Measurements from ENCODE around the gene MYL5. TPM values are rescaled to one million over a fixed set of nuclear protein-coding genes. Genes with fewer than 3 reads are reported as not detected.

Gene MYL5
- total RNA-seq, 2 experiments from 2014 or later, result 11.6 to 19.3 TPM

GRCh38 chr4:655464-656151, 18.7 kb upstream of the MYL5 start:
- H3K27ac Mint-ChIP-seq, result no peak overlapping the region
- DNase-seq, result no peak
- H3K9me3 Mint-ChIP-seq (ENCODE audit: insufficient read depth), result no peaks in the 10 kb centered on the region
- ATAC-seq, result no peak
- CTCF ChIA-PET, result no interaction called here
- no peak overlapping the region for H3K4me3 Mint-ChIP-seq
- peaks cover 7% of the 10 kb centered on the region for H3K36me3 Mint-ChIP-seq (ENCODE audit: low read depth)
- POLR2A ChIA-PET, result interaction anchor here (0.6 kb wide), 1 partner anchor 533 kb away, joined by 3 read pairs; no protein-coding TSS in a partner anchor
- no peaks in the 10 kb centered on the region for H3K27me3 Mint-ChIP-seq (ENCODE audit: low read depth)
- no peaks in the 10 kb centered on the region for H3K4me1 Mint-ChIP-seq (ENCODE audit: low read depth)

DNA sequence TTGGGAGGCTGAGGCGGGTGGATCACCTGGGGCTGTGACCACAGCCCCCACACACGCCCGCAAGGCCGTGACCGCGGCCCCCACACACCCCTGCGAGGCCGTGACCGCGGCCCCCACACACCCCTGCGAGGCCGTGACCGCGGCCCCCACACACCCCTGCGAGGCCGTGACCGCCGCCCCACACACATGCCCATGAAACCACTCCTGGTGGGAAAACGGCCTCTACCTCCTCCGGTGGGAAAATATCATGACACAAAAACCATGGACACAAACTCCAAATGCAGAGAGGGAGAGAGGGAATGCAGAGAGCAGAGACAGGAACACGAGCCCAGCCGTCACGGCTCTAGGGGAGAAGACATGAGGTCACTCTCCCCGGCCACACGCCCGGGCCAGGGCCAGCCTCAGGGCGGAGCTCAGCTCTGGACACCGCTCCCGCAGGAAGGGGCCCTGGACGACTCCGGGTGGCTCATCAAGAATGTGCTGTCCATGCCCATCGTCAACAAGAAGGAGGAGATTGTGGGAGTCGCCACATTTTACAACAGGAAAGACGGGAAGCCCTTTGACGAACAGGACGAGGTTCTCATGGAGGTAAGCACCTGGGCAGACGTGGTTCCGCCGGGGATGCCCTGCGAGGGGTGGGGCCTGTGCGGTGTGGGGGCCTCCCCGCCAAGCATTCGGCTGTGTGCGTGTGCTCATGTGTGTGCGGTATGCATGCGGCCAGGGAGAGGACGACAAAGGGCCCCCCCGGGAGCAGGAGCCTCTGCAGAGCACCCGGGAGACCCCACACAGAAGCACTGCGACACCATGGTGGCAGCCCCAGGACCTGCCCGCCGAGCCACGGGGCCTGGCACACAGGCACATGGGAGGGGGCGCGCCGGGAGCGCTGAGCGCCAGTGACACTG, 17.7 kb upstream of the MYL5 start:
- no peaks in the 10 kb centered on the region for H3K9me3 Mint-ChIP-seq (ENCODE audit: insufficient read depth)
- POLR2A ChIA-PET, result interaction anchor here (0.6 kb wide), 1 partner anchor 534 kb away, joined by 3 read pairs; no protein-coding TSS in a partner anchor
- no peaks in the 10 kb centered on the region for H3K27me3 Mint-ChIP-seq (ENCODE audit: low read depth)
- H3K4me3 Mint-ChIP-seq, result no peak overlapping the region
- H3K4me1 Mint-ChIP-seq (ENCODE audit: low read depth), result no peaks in the 10 kb centered on the region
- H3K36me3 Mint-ChIP-seq (ENCODE audit: low read depth), result peaks cover 11% of the 10 kb centered on the region
- DNase-seq (no peak), ATAC-seq (no peak)
- CTCF ChIA-PET, result no interaction called here
- no peak overlapping the region for H3K27ac Mint-ChIP-seq

DNA sequence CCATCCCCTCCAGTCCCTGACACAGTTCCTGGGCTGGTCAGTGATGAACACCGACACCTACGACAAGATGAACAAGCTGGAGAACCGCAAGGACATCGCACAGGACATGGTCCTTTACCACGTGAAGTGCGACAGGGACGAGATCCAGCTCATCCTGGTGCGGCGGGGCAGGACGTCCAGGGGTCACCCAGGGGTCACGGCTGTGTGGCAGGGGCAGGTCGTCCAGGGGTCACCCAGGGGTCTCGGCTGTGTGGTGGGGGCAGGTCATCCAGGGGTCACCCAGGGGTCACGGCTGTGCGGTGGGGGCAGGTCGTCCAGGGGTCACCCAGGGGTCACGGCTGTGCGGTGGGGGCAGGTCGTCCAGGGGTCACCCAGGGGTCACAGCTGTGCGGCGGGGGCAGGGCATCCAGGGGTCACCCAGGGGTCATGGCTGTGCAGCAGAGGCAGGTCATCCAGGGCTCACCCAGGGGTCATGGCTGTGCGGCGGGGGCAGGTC, 17.0 kb upstream of the MYL5 start:
- peaks cover 2% of the 10 kb centered on the region for H3K4me1 Mint-ChIP-seq (ENCODE audit: low read depth)
- no peak overlapping the region for H3K4me3 Mint-ChIP-seq
- no peaks in the 10 kb centered on the region for H3K27me3 Mint-ChIP-seq (ENCODE audit: low read depth)
- no peaks in the 10 kb centered on the region for H3K9me3 Mint-ChIP-seq (ENCODE audit: insufficient read depth)
- ATAC-seq (no peak), DNase-seq (no peak)
- no peak overlapping the region for H3K27ac Mint-ChIP-seq
- H3K36me3 Mint-ChIP-seq (ENCODE audit: low read depth), result peaks cover 13% of the 10 kb centered on the region
- ChIA-PET CTCF (no interaction called here), POLR2A (interaction anchor here (0.6 kb wide), 1 partner anchor 58 kb away, joined by 3 read pairs; no protein-coding TSS in a partner anchor)

DNA sequence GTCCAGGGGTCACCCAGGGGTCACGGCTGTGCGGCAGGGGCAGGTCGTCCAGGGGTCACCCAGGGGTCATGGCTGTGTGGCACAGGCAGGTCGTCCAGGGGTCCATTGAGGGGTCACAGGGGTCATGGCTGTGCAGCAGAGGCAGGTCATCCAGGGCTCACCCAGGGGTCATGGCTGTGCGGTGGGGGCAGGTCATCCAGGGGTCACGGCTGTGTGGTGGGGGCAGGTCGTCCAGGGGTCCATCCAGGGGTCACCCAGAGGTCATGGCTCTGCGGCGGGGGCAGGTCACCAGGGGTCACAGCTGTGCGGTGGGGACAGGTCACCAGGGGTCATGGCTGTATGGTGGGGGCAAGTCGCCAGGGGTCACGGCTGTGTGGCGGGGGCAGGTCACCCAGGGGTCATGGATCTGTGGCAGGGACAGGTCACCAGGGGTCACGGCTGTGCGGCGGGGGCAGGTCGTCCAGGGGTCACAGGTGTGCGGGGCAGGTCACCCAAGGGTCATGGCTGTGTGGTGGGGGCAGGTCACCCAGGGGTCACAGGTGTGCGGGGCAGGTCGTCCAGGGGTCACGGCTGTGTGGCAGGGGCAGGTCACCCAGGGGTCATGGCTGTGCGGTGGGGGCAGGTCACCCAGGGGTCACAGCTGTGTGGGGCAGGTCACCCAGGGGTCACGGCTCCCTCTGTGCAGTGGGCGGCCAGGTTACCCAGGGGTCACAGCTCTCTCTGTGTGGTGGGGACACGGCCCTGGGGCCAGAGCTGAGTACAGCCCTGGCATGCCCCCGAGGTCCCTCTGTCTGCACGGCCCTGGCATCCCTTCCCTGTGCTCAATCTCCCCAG, 16.3 kb upstream of the MYL5 start:
- no peaks in the 10 kb centered on the region for H3K9me3 Mint-ChIP-seq (ENCODE audit: insufficient read depth)
- ChIA-PET POLR2A (interaction anchor here (0.6 to 0.9 kb wide), 2 partner anchors 22 to 59 kb away, joined by 3 read pairs; no protein-coding TSS in a partner anchor), CTCF (no interaction called here)
- H3K36me3 Mint-ChIP-seq (ENCODE audit: low read depth), result peaks cover 13% of the 10 kb centered on the region
- peaks cover 5% of the 10 kb centered on the region for H3K4me1 Mint-ChIP-seq (ENCODE audit: low read depth)
- ATAC-seq, result no peak
- no peak overlapping the region for H3K4me3 Mint-ChIP-seq
- no peaks in the 10 kb centered on the region for H3K27me3 Mint-ChIP-seq (ENCODE audit: low read depth)
- no peak overlapping the region for H3K27ac Mint-ChIP-seq
- DNase-seq, result no peak

DNA sequence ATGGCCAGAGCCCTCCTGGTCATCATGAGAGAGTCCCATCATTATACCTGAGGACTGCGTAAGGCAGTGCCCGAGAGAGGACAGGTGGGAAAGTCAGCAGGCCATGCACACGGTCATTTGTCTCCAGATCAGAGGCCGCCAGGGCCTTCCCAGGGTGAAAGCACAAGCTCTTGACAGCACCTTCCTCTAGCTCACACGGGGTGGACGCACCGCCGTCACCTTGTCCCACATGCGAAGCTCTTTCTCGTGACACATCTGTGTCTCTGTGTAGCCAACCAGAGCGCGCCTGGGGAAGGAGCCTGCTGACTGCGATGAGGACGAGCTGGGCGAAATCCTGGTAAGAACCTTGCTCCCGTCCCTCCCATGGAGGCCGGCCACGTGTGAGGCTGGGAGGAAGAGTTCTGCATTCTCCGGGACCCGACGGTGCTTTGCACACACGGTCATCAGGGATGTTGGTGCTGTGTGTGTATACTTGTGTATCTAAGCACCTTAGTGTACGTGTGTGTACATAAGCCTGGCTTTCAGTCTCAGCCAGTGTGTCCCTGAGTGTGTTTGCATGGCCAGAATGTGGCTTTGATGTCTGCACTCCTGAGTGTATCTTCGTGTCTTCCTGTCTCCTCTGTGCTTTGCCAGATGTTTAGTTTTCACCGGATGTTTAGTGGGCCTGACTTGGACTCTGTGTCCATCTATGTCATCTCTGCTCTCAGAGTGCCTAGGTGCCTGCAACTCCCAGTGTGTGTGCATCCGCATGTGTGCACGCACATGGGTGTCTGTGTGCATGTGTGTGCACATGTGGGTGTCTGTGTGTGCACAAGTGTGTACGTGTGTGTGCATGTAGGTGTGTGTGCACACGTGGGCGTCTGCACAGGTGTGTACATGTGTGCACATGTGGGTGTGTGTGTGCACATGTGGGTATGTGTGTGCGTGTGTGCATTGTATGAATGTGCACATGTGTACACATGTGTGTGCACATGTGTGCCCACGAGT, 15.4 kb upstream of the MYL5 start:
- Mint-ChIP-seq H3K9me3 (ENCODE audit: insufficient read depth) (no peaks in the 10 kb centered on the region), H3K36me3 (ENCODE audit: low read depth) (peaks cover 13% of the 10 kb centered on the region), H3K4me1 (ENCODE audit: low read depth) (peaks cover 6% of the 10 kb centered on the region), H3K4me3 (no peak overlapping the region), H3K27ac (no peak overlapping the region), H3K27me3 (ENCODE audit: low read depth) (no peaks in the 10 kb centered on the region)
- DNase-seq (no peak), ATAC-seq (no peak)
- CTCF ChIA-PET, result no interaction called here
- POLR2A ChIA-PET, result interaction anchor here (0.9 kb wide), 1 partner anchor 21 kb away, joined by 3 read pairs; no protein-coding TSS in a partner anchor

DNA sequence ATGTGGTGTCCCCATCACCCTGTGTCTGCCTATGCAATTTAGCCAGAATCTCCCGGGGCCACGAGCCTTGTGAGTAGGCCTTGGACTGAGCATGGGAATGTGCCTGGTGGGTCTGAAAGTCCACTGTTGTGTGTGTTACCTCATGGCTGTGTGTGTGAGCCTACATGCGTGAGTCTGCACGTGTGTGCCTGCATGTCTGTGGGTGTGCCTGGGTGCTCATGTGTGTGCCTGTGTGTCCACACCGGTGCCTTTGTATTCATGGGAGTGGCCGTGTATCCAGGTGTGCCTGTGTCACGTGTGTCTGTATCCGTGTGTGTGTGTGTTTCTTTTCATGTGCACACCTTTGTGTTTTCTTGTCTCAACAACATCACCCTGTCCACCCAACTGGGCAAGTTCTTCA, 14.5 kb upstream of the MYL5 start:
- DNase-seq (no peak), ATAC-seq (no peak)
- H3K4me3 Mint-ChIP-seq, result no peak overlapping the region
- H3K27me3 Mint-ChIP-seq (ENCODE audit: low read depth), result no peaks in the 10 kb centered on the region
- H3K4me1 Mint-ChIP-seq (ENCODE audit: low read depth), result peaks cover 14% of the 10 kb centered on the region
- H3K9me3 Mint-ChIP-seq (ENCODE audit: insufficient read depth), result no peaks in the 10 kb centered on the region
- ChIA-PET CTCF (no interaction called here), POLR2A (no interaction called here)
- peaks cover 13% of the 10 kb centered on the region for H3K36me3 Mint-ChIP-seq (ENCODE audit: low read depth)
- H3K27ac Mint-ChIP-seq, result no peak overlapping the region

DNA sequence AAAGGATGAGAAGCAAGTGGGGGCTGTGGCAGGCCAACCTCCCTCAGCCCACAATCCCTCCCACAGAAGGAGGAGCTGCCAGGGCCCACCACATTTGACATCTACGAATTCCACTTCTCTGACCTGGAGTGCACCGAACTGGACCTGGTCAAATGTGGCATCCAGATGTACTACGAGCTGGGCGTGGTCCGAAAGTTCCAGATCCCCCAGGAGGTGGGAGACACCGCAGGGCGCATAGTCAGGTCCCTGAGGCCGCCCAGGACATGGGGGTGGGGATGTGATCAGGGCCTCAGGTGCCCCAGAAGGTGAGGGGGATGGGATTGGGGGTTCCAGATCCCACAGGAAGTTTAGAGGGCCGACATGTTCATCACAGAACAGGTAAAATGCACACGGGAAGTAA, 13.9 kb upstream of the MYL5 start:
- no peaks in the 10 kb centered on the region for H3K9me3 Mint-ChIP-seq (ENCODE audit: insufficient read depth)
- H3K4me1 Mint-ChIP-seq (ENCODE audit: low read depth), result peaks cover 18% of the 10 kb centered on the region
- no peak overlapping the region for H3K27ac Mint-ChIP-seq
- ChIA-PET POLR2A (no interaction called here), CTCF (no interaction called here)
- H3K4me3 Mint-ChIP-seq, result no peak overlapping the region
- H3K36me3 Mint-ChIP-seq (ENCODE audit: low read depth), result peaks cover 13% of the 10 kb centered on the region
- no peak for ATAC-seq
- no peak for DNase-seq
- no peaks in the 10 kb centered on the region for H3K27me3 Mint-ChIP-seq (ENCODE audit: low read depth)

- Mint-ChIP-seq H3K27me3 (ENCODE audit: low read depth) (no peaks in the 10 kb centered on the region), H3K36me3 (ENCODE audit: low read depth) (peaks cover 13% of the 10 kb centered on the region), H3K4me1 (ENCODE audit: low read depth) (peaks cover 22% of the 10 kb centered on the region), H3K9me3 (ENCODE audit: insufficient read depth) (no peaks in the 10 kb centered on the region), H3K27ac (no peak overlapping the region), H3K4me3 (no peak overlapping the region)
- DNase-seq (no peak), ATAC-seq (no peak)
- CTCF ChIA-PET, result no interaction called here
- POLR2A ChIA-PET, result no interaction called here
These were observed 13.1 kb upstream of the MYL5 start for GRCh38 chr4:661231-661630.

DNA sequence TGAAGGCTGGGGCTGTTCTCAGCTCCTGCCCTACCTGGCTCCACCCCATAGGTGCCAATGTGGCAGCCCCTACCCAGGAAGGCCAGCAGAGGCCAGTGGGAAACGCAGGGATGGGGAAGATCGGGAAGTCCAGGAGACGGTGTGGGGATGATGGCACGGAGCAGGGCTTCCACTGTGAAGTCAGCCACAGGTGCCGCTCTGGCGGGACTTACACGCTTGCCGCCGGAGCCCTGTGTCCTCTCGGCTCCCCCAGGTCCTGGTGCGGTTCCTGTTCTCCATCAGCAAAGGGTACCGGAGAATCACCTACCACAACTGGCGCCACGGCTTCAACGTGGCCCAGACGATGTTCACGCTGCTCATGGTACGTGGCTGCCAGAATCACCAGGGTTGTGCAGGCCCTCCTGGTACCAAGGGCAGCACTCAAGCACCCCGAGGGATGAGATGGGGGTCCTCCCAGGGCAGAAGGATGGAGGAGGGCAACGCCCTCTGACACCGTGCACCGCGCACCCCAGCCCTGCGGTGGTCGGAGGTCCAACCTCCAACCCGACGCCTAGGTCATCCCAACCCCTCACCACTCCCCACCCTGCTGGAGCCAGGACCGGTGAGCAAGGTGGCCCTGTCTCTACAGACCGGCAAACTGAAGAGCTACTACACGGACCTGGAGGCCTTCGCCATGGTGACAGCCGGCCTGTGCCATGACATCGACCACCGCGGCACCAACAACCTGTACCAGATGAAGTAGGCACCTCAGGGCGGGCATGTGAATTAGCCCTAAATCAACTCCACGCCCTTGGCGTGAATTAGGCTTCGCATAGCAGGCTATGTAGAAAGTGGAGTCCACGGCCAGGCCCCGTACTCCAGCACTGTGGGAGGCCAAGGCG, 12.2 kb upstream of the MYL5 start:
- POLR2A ChIA-PET, result interaction anchor here (0.7 kb wide), 1 partner anchor 12 kb away, joined by 3 read pairs; the partner anchor contains the start of genes ATP5ME and MYL5

GRCh38 chr4:663046-663437, 11.3 kb upstream of the MYL5 start:
- CTCF ChIA-PET, result no interaction called here
- no peak for DNase-seq

More for the DNA sequence above, 12.2 kb upstream of the MYL5 start:
- Mint-ChIP-seq H3K27me3 (ENCODE audit: low read depth) (no peaks in the 10 kb centered on the region), H3K36me3 (ENCODE audit: low read depth) (peaks cover 13% of the 10 kb centered on the region), H3K27ac (no peak overlapping the region), H3K4me1 (ENCODE audit: low read depth) (peaks cover 22% of the 10 kb centered on the region), H3K9me3 (ENCODE audit: insufficient read depth) (no peaks in the 10 kb centered on the region), H3K4me3 (peak overlapping the region; percentile 77)
- ATAC-seq (no peak), DNase-seq (no peak)
- CTCF ChIA-PET, result no interaction called here

More at GRCh38 chr4:663046-663437, 11.3 kb upstream of the MYL5 start:
- Mint-ChIP-seq H3K27ac (peak overlapping the region; percentile 85), H3K4me3 (peak overlapping the region; percentile 77), H3K36me3 (ENCODE audit: low read depth) (peaks cover 13% of the 10 kb centered on the region), H3K9me3 (ENCODE audit: insufficient read depth) (no peaks in the 10 kb centered on the region), H3K27me3 (ENCODE audit: low read depth) (no peaks in the 10 kb centered on the region), H3K4me1 (ENCODE audit: low read depth) (peaks cover 22% of the 10 kb centered on the region)
- ATAC-seq, result no peak
- POLR2A ChIA-PET, result interaction anchor here (0.7 to 2.4 kb wide), 2 partner anchors 10 to 11 kb away, joined by 3 to 8 read pairs; partner anchors contain the start of genes ATP5ME and MYL5

All from activated CD8-positive, alpha-beta T cell treated with anti-CD3 and anti-CD28 coated beads, Interleukin-2, amount 10 ng/mL, durations not matched to agents 7 days and 5 days (primary cell).